ENCODE measurements around the gene VASP. TPM values are rescaled to one million over a fixed set of nuclear protein-coding genes. Genes with fewer than 3 reads are reported as not detected.
A peak's percentile ranks its signal among the peaks of the same experiment; 100 is the strongest.

VASP gene
- total RNA-seq, 1 experiment from 2014 or later: 102 TPM

DNA sequence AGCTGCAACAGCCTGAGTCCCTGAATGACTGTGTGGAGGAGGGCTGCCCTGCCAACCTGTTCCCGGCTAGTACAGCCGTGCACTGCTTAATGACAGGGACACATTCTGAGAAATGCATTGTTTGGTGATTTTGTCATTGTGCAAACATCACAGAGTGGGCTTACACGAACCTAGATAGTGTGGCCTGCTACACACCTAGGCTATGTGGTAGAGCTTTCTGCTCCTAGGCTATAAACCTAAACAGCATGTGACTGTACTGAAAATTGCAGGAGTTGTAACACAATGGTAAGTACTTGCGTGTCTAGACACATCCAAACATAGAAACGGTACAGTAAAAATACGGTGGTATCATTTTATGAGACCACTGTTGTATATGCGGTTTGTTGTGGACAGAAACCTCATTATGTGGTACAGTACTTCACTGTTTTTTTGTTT is 35.0 kb downstream of the VASP start:
- no peak for DNase-seq (ENCODE audit: low spot score)
- BruUV-seq (replicated peaks): no TSS peak
- intact Hi-C loops (cut with micrococcal nuclease; ENCODE audit: unreplicated experiment): no loop called here
- Histone ChIP-seq H3K27me3 (replicated peaks; ENCODE audit: insufficient read depth, low read depth, low read length, poor library complexity) (no peaks in the 10 kb centered on the region), H3K27ac (ENCODE audit: low read depth, low read length, poor library complexity, severe bottlenecking) (no peak overlapping the region), H3K4me1 (ENCODE audit: insufficient read depth, low read length, poor library complexity, severe bottlenecking) (no peaks in the 10 kb centered on the region), H3K9me3 (ENCODE audit: low read depth, low read length, poor library complexity, severe bottlenecking) (no peaks in the 10 kb centered on the region), H3K36me3 (ENCODE audit: insufficient read depth, low read length, poor library complexity, severe bottlenecking) (no peaks in the 10 kb centered on the region), H3K4me3 (ENCODE audit: low read depth, low read length, poor library complexity, severe bottlenecking) (no peak overlapping the region)
- ChIA-PET POLR2A (ENCODE audit: low non-redundant PET) (no interaction called here), CTCF (interaction anchor here (0.7 kb wide), 1 partner anchor 63 kb away, joined by 9 read pairs; no protein-coding TSS in a partner anchor)
- TF ChIP-seq, protein P1, sequence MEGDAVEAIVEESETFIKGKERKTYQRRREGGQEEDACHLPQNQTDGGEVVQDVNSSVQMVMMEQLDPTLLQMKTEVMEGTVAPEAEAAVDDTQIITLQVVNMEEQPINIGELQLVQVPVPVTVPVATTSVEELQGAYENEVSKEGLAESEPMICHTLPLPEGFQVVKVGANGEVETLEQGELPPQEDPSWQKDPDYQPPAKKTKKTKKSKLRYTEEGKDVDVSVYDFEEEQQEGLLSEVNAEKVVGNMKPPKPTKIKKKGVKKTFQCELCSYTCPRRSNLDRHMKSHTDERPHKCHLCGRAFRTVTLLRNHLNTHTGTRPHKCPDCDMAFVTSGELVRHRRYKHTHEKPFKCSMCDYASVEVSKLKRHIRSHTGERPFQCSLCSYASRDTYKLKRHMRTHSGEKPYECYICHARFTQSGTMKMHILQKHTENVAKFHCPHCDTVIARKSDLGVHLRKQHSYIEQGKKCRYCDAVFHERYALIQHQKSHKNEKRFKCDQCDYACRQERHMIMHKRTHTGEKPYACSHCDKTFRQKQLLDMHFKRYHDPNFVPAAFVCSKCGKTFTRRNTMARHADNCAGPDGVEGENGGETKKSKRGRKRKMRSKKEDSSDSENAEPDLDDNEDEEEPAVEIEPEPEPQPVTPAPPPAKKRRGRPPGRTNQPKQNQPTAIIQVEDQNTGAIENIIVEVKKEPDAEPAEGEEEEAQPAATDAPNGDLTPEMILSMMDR (conservative IDR thresholded peaks at IDR 0.05; ENCODE audit: low read depth, low read length): no peak
- TF ChIP-seq EZH2 (IDR thresholded peaks at IDR 0.05; ENCODE audit: borderline replicate concordance, low read depth, low read length, poor library complexity, severe bottlenecking): no peak

DNA sequence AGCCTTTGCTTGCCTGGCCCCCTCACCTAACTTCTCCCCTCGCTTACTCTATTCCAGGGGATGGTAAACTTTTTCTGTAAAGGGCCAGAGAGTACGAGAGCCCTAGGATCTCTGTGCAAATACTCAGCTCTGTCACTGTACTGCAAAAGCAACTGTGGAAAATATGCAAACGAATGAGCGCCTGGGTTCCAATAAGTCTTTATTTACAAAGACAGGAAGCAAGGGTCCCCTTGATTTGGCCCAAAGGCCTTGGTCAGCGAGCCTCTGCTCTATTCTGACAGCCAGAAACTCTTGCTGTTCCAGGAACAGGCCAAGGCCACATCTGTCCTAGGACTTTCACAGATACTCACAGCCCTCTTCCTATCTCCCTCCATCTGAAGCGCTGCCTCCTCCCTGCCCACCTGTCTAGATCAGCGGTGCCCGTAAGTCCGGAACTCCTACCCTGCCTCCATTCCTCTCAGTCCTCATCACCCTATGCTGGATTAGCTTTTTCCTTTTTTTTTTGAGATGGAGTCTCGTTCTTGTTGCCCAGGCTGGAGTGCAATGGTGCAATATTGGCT is 40.0 kb downstream of the VASP start:
- no peaks in the 10 kb centered on the region for H3K36me3 ChIP-seq (ENCODE audit: insufficient read depth, low read length, poor library complexity, severe bottlenecking)
- H3K4me3 ChIP-seq (ENCODE audit: low read depth, low read length, poor library complexity, severe bottlenecking): no peak overlapping the region
- H3K27me3 ChIP-seq (replicated peaks; ENCODE audit: insufficient read depth, low read depth, low read length, poor library complexity): no peaks in the 10 kb centered on the region
- no peak for DNase-seq (ENCODE audit: low spot score)
- H3K4me1 ChIP-seq (ENCODE audit: insufficient read depth, low read length, poor library complexity, severe bottlenecking): no peaks in the 10 kb centered on the region
- H3K27ac ChIP-seq (ENCODE audit: low read depth, low read length, poor library complexity, severe bottlenecking): no peak overlapping the region
- H3K9me3 ChIP-seq (ENCODE audit: low read depth, low read length, poor library complexity, severe bottlenecking): no peaks in the 10 kb centered on the region
- intact Hi-C loops (cut with micrococcal nuclease; ENCODE audit: unreplicated experiment): no loop called here
- ChIA-PET CTCF (no interaction called here), POLR2A (ENCODE audit: low non-redundant PET) (no interaction called here)
- no TSS peak for BruUV-seq (replicated peaks)
- TF ChIP-seq, protein P1 (conservative IDR thresholded peaks at IDR 0.05; ENCODE audit: low read depth, low read length): no peak
- no peak for TF ChIP-seq EZH2 (IDR thresholded peaks at IDR 0.05; ENCODE audit: borderline replicate concordance, low read depth, low read length, poor library complexity, severe bottlenecking)

DNA sequence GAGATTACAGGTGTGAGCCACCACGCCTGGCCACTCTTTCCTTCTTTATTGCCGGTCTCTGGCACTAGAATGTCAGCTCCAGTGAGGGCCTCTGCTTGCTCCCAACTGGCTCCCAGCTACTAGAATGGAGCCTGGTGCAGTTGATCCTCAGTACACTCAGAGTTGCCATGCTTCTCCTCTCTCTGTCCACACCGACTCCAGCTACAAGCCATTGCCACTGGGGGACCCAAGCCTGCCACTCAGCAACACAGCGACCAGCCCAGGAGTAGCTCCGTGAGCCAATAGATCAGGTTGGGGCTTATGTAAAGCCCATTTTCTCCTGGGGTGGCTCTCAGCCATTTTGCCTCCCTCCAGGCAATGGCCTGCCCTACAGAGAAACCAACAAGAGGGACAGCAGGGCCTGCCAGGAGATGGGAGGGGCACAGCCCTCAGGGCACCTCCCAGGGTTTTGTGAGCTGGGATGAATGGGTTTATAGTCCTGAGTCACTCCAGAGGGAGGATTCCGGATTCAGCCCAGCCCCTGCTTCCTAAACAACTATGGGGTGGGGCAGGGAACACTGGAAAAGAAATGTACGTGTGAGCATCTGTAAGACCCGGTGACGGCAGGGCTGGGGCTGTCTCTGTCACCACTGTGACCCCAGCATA is 40.8 kb downstream of the VASP start:
- no peak overlapping the region for H3K27ac ChIP-seq (ENCODE audit: low read depth, low read length, poor library complexity, severe bottlenecking)
- H3K27me3 ChIP-seq (replicated peaks; ENCODE audit: insufficient read depth, low read depth, low read length, poor library complexity): no peaks in the 10 kb centered on the region
- TF ChIP-seq, protein P1 (conservative IDR thresholded peaks at IDR 0.05; ENCODE audit: low read depth, low read length): no peak
- no peak for TF ChIP-seq EZH2 (IDR thresholded peaks at IDR 0.05; ENCODE audit: borderline replicate concordance, low read depth, low read length, poor library complexity, severe bottlenecking)
- no peaks in the 10 kb centered on the region for H3K4me1 ChIP-seq (ENCODE audit: insufficient read depth, low read length, poor library complexity, severe bottlenecking)
- H3K4me3 ChIP-seq (ENCODE audit: low read depth, low read length, poor library complexity, severe bottlenecking): no peak overlapping the region
- H3K9me3 ChIP-seq (ENCODE audit: low read depth, low read length, poor library complexity, severe bottlenecking): no peaks in the 10 kb centered on the region
- H3K36me3 ChIP-seq (ENCODE audit: insufficient read depth, low read length, poor library complexity, severe bottlenecking): no peaks in the 10 kb centered on the region
- BruUV-seq (replicated peaks): no TSS peak
- CTCF ChIA-PET: interaction anchor here (1.9 kb wide), 1 partner anchor 10 kb away, joined by 5 read pairs; no protein-coding TSS in a partner anchor
- peak; percentile 47 for DNase-seq (ENCODE audit: low spot score)
- POLR2A ChIA-PET (ENCODE audit: low non-redundant PET): no interaction called here
- intact Hi-C loops (cut with micrococcal nuclease; ENCODE audit: unreplicated experiment): no loop called here

All from A673 (cell line).